GM21381 (cell line): ENCODE data around the gene GALR1.
"Not testable (repeated sequence)": the region's sequence is repeated elsewhere in the genome, so short reads cannot be mapped to it uniquely, and the experiment has no call there.

Experiments
- ATAC-seq: cut with Tn5 transposase; IDR thresholded peaks from one replicate; pipeline ENCODE4 v1.9.1; 2021; ENCODE audit warnings: mild to moderate bottlenecking, moderate library complexity; ENCODE audit not compliant: unreplicated experiment

The GALR1 gene, protein sequence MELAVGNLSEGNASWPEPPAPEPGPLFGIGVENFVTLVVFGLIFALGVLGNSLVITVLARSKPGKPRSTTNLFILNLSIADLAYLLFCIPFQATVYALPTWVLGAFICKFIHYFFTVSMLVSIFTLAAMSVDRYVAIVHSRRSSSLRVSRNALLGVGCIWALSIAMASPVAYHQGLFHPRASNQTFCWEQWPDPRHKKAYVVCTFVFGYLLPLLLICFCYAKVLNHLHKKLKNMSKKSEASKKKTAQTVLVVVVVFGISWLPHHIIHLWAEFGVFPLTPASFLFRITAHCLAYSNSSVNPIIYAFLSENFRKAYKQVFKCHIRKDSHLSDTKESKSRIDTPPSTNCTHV

DNA sequence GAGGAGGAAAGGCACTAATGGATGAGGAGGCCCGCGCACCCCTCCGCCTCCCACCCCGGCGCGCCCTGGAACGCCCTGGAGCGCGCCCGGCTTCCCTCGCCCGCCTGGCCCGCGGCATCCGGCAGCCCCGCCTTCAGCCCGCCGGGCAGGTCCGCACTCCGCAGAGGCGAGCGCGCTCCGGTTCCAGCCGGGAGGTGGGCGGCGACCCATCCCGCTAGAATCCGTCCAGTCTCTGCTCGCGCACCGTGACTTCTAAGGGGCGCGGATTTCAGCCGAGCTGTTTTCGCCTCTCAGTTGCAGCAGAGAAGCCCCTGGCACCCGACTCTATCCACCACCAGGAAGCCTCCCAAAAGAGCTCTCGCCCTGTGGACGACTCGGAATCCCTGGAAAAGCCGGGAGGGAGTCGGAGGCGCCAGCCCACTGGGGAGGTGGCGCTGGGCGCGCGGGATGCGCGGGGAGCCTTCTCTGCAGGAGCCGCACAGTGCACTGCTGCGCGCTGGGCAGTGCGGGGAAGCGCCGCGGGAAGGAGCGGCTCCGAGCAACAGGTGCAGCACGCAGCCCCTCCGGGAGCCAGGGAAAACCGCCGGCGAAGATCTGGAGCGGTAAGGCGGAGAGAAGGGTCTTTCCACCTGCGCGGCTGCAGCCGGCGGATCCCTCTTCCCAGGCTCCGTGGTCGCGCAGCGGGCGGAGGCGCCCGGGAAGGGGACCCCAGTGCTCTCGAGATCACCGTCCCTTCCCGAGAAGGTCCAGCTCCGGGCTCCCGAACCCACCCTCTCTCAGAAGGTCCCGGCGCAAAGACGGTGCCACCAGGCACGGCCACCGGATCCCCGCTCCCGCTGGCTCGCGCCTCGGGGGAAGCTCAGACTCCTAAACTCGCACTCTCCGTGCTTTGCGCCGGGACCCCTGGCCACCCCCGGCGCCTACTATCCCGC, at the start of gene GALR1:
Gene GALR1, plus strand, starts transcription at position 280 of the 932 bp plus-strand sequence. CDS start 701 bp downstream, outside the sequence.
- no peak for ATAC-seq

GRCh38 chr18:77201506-77201905, 48.1 kb upstream of the GALR1 start:
- no peak for ATAC-seq

DNA sequence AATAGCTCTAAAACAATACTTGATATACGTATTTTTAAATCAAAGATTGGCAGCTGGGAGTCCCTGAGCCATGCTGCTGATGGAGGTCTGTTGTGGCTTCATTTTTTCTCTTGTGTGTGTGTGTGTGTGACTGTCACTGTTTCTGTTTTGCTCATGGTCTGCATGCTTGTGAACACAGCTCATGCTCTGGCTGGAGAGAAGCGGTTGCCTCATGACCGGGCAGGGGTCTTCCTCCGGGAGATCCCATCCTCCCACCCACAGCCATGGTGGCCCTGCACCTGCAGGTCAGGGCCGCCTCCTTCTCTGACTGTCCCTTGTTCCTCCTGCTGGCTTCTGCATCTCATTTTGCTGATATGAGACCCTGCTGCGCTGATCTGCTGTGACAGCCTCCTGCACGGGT, 47.3 kb upstream of the GALR1 start:
- ATAC-seq = no peak

DNA sequence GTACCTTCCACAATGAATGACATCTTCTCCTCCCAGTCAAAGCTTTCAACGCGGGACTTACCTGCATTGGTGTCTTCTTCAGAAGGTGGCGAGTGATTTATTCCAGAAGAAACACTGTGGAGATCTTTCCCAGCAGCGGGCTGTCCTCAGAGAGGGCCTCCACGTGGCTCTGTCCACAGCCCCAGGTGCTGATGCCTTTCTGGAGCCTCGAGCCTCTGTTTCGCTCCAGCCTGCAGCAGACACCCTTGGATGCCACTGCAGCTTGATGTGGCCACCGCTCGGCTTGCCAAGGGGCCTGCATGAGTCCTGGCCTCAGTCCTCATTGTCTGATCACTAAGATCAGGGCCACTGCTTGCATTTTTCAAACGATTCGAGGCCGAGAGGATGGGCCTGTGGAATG, 46.6 kb upstream of the GALR1 start:
- no peak for ATAC-seq

DNA sequence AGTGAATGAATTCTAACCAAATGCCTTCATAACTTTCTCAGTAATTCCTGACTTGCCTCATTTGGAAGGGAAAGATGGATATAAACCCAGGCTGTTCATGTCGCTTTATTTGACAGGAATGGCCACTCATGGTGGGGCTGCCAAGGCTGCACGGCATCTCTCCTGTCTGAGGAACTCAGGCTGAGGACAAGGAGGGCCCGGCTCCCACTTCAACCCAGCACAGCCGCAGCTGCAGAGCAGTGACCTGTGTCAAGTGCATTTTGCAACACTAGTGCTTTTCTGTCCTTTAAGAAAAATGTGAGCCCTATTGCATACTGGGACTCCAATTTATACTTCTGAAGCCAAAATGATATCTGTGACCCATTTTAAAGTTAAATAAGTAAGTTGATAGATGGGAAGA, 45.8 kb upstream of the GALR1 start:
- no peak for ATAC-seq

DNA sequence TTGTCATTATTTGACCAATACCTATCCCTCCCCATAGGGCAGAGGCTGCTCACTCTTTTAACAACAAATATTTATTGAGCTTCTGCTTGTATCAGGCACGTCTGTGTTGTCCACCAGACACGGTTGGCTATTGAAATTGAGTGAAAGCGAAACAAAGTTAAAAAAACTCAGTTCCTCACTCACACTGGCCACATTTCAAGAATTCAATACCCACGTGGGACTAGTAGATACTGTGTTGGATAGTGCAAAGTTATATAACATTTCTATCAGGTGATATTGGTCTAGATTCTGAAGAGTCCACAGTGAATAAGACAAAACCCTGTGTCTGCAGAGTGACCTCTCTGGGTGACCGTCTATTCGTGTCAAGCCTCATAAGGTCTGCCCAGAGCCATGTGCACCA, 43.9 kb upstream of the GALR1 start:
- ATAC-seq = no peak

GRCh38 chr18:77206676-77207374, 42.8 kb upstream of the GALR1 start:
- no peak for ATAC-seq

DNA sequence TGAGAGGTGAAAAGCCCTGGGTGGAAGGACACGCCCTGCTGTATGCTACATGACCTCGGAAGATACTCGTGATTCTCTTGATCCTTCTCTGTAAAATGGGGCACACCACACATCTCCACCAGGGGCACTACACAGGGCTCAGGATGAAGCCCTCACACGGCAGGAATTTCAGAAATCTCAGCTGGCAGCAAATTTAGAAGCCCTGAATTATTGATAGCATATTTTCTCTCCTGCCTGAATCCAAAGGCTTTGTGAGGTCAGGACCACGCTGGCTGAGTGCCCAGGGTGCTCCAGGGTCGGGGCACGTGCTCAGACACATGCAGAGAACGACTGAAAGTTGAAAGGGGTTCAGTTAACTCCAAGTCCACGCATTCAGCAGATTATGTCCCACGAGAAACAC, 42.1 kb upstream of the GALR1 start:
- ATAC-seq = no peak

DNA sequence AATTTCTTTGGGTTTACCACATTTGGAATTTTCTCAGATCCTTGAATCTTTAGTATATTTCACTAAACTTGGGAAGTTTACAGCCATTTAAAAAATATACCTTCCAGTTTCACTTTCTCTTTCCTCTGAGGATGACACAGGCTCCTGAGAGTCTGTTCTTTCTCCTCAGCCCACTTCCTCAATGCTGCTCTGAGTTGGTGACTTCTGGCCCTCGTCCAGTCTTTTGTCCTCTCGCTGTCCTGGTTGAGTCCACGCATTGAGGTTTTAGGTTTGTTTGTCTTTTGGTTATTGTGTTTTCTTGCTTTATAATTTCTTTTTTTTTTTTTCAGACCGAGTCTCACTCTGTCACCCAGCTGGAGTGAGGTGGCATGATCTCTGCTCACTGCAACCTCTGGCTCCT, 40.7 kb upstream of the GALR1 start:
- ATAC-seq = peak; percentile 76

DNA sequence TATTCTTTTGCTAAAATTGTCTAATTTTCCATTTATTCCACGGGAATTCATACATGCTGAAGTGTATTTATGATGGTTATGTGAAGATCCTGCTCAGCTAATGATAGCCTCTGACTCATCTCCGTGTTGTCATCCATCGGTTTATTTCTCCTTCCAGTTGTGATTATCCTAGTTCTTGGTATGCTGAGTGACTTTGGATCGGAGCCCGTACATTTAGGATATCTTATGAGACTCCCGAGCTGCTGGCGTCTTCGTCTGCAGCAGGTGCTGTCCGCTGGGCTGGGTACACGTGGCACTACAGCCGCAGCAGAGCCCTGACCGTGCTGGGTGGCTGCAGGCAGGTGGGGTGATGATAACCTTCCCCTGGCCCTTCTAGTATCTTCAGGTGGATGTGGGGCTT, 40.1 kb upstream of the GALR1 start:
- no peak for ATAC-seq

- ATAC-seq = no peak
These were observed 39.4 kb upstream of the GALR1 start for GRCh38 chr18:77210249-77210648.

DNA sequence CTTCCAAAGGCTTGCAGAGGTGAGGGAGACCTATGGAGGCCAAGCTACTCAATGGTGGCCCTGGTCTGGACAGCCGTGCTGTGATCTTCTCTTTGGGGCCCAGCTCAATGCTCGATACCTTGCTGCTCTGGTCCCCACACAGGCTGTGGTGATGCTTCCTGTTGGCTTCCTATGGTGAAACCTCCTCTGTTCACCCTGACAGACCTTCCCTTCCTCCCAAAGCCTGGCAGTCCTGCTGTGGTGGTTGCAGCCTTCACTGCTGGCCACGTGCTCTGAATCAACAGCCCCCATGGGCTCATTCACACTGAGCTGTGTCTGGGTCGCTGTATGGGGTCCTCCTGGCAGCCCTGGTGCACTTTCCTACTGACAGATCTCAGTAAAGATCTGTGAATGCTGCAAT, 31.0 kb upstream of the GALR1 start:
- ATAC-seq = no peak

- ATAC-seq = no peak
These were observed 28.9 kb upstream of the GALR1 start for GRCh38 chr18:77220726-77221125.

DNA sequence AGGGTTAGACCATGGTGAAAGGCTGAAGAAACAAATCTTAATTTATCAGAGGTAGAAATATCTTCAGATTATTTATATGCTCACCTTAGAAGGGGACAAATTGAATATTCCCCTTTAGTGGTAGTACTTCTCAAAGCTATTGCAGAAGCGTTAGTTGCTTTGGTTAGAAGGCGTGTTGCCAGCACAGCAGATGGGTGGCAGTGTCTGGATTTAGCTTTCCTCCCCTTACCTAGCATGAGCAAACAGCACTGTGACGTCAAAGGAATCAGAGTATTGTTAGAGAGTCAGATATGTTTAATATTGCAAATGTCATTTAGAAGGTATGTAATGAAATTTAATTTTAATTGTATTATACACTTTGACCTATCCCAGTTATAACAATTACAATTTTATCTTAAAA, 27.2 kb upstream of the GALR1 start:
- no peak for ATAC-seq

- ATAC-seq = no peak
These were observed 26.4 kb upstream of the GALR1 start for GRCh38 chr18:77223221-77223639.

GRCh38 chr18:77223653-77224052, 26.0 kb upstream of the GALR1 start:
- ATAC-seq = no peak

- no peak for ATAC-seq
These were observed 19.0 kb upstream of the GALR1 start for GRCh38 chr18:77230645-77231044.

- no peak for ATAC-seq
These were observed 14.9 kb upstream of the GALR1 start for GRCh38 chr18:77234504-77235365.

DNA sequence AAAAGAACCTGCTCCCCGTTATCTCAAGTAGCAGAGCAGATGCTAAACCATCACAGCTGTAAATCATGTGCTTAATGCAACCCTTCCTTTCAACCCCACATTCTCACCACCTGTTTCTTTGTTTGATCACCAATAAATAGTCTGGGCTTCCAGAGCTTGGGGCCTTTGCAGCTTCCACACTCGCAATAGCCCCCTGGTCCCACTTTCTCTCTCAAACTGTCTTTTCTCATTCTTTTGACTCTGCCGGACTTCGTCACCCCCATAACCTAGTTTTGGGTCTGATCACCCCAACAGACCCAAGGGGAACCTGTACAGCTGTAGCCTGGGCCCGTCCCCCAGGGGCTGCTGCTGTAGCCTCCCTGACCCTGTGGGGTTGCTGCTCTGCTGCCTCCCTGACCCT, 10.4 kb upstream of the GALR1 start:
- ATAC-seq = not testable (repeated sequence)

DNA sequence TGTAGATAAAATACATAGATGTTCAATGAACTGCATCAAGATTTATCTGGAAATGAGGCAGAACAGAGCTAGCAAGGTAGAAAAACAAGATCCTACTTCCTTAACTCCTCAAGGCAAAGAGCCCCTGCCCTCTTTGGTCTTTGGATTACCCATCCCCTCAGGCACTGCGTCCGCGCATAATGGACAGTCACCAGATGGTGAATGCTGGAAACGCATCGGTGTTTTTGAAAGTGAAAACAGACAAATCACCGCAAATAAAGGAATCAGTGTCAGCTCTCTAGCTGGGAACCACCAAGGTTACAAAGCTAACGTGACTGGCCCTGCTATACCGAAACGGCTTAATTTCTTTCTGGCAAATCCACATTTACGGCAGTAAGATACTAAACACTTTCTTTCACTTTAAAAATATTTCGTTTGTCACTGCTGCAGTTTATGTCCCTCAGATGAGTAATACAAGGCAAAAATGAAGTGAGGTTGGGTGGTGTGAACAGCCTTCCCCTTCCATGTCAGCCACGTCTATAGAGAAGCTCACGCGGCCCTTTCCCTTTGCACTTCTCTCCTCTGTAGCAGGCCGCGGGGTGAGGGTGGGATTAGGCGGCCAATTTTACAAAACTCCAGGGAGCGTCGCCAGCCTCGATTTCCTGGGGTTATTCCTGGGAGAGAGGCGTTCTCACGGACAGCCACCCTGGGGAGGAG, 627 bp upstream of the GALR1 start:
- ATAC-seq = no peak
